Measurements from ENCODE around the gene SLC13A4.

DNA sequence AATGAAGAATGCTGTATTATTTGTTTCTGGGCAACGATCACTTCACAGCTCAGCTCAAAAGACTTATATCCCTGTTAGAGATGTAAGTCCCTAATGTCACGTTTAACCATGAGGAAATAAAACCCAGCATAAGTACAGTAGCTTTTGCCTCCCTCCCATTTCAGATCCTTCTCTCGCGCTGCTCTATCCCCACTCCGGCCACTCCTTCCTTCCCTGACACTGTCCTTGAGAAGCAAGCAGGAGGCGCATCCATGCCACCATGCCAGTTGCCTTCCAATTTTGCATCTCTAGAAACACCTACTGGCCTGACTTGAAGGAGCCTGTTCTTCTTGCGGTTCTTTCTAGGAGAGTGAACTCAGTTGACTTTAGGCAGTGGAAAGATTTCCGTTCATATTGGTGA lies 19.4 kb upstream of the SLC13A4 start:
- TF ChIP-seq, protein P1, sequence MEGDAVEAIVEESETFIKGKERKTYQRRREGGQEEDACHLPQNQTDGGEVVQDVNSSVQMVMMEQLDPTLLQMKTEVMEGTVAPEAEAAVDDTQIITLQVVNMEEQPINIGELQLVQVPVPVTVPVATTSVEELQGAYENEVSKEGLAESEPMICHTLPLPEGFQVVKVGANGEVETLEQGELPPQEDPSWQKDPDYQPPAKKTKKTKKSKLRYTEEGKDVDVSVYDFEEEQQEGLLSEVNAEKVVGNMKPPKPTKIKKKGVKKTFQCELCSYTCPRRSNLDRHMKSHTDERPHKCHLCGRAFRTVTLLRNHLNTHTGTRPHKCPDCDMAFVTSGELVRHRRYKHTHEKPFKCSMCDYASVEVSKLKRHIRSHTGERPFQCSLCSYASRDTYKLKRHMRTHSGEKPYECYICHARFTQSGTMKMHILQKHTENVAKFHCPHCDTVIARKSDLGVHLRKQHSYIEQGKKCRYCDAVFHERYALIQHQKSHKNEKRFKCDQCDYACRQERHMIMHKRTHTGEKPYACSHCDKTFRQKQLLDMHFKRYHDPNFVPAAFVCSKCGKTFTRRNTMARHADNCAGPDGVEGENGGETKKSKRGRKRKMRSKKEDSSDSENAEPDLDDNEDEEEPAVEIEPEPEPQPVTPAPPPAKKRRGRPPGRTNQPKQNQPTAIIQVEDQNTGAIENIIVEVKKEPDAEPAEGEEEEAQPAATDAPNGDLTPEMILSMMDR (optimal IDR thresholded peaks at IDR 0.05 in 1 of 3, IDR thresholded peaks at IDR 0.05 in 1 of 3, conservative IDR thresholded peaks at IDR 0.05 in 1 of 3; ENCODE audit: extremely low read depth in 1 of 3, insufficient read depth in 2 of 3, low read length in 3 of 3), result no peak
- no peak for TF ChIP-seq EZH2 (IDR thresholded peaks at IDR 0.05; ENCODE audit: low read length)

Measured in keratinocyte (primary cell).